HG03439 (cell line): ENCODE data around the gene SLCO6A1.
A peak's percentile ranks its signal among the peaks of the same experiment; 100 is the strongest.

Source experiments
- ATAC-seq: cut with Tn5 transposase; IDR thresholded peaks from one replicate; pipeline ENCODE4 v1.9.1; 2021; ENCODE audit warnings: mild to moderate bottlenecking, moderate library complexity; ENCODE audit not compliant: unreplicated experiment

Gene SLCO6A1

GRCh38 chr5:102481054-102481715, 17.6 kb downstream of the SLCO6A1 start:
- no peak for ATAC-seq

- ATAC-seq = peak; percentile 91
These were observed 45.1 kb downstream of the SLCO6A1 start for GRCh38 chr5:102453716-102454115.

GRCh38 chr5:102451082-102451481, 47.7 kb downstream of the SLCO6A1 start:
- ATAC-seq = no peak

GRCh38 chr5:102450313-102450990, 48.3 kb downstream of the SLCO6A1 start:
- no peak for ATAC-seq

GRCh38 chr5:102433473-102433872, 65.3 kb downstream of the SLCO6A1 start:
- no peak for ATAC-seq

GRCh38 chr5:102421647-102422046, 77.2 kb downstream of the SLCO6A1 start:
- no peak for ATAC-seq

GRCh38 chr5:102418531-102418930, 80.3 kb downstream of the SLCO6A1 start:
- no peak for ATAC-seq

- no peak for ATAC-seq
These were observed 84.4 kb downstream of the SLCO6A1 start for GRCh38 chr5:102414448-102414847.

- ATAC-seq = no peak
These were observed 110.6 kb downstream of the SLCO6A1 start for GRCh38 chr5:102388235-102388634.

- no peak for ATAC-seq
These were observed 113.4 kb downstream of the SLCO6A1 start for GRCh38 chr5:102385365-102385764.

GRCh38 chr5:102380174-102380573, 118.6 kb downstream of the SLCO6A1 start:
- ATAC-seq = no peak

- ATAC-seq = no peak
These were observed 122.9 kb downstream of the SLCO6A1 start for GRCh38 chr5:102375876-102376275.

GRCh38 chr5:102375272-102375671, 123.5 kb downstream of the SLCO6A1 start:
- ATAC-seq = no peak

- no peak for ATAC-seq
These were observed 130.4 kb downstream of the SLCO6A1 start for GRCh38 chr5:102368392-102368791.

GRCh38 chr5:102341681-102342288, 157.0 kb downstream of the SLCO6A1 start:
- no peak for ATAC-seq

GRCh38 chr5:102324714-102325113, 174.1 kb downstream of the SLCO6A1 start:
- no peak for ATAC-seq
